ENCODE data around the gene ARHGAP42.

The ARHGAP42 gene

GRCh38 chr11:100791860-100792259 lies 104.8 kb downstream of the ARHGAP42 start:
- H3K4me3 ChIP-seq (ENCODE audit: low read depth, low read length), result no peak overlapping the region
- no peak for TF ChIP-seq CTCF (IDR thresholded peaks at IDR 0.05; ENCODE audit: control insufficient read depth, extremely low read depth, insufficient read depth)
- no peak for DNase-seq (ENCODE audit: low read depth)

GRCh38 chr11:100793525-100793924 lies 106.4 kb downstream of the ARHGAP42 start:
- DNase-seq (ENCODE audit: low read depth), result no peak
- no peak overlapping the region for H3K4me3 ChIP-seq (ENCODE audit: low read depth, low read length)
- no peak for TF ChIP-seq CTCF (IDR thresholded peaks at IDR 0.05; ENCODE audit: control insufficient read depth, extremely low read depth, insufficient read depth)

- H3K4me3 ChIP-seq (ENCODE audit: low read depth, low read length), result no peak overlapping the region
- no peak for DNase-seq (ENCODE audit: low read depth)
- no peak for TF ChIP-seq CTCF (IDR thresholded peaks at IDR 0.05; ENCODE audit: control insufficient read depth, extremely low read depth, insufficient read depth)
Measured at GRCh38 chr11:100794446-100794845, 107.4 kb downstream of the ARHGAP42 start.

- no peak overlapping the region for H3K4me3 ChIP-seq (ENCODE audit: low read depth, low read length)
- DNase-seq (ENCODE audit: low read depth), result no peak
- TF ChIP-seq CTCF (IDR thresholded peaks at IDR 0.05; ENCODE audit: control insufficient read depth, extremely low read depth, insufficient read depth), result no peak
Measured at GRCh38 chr11:100799445-100799844, 112.4 kb downstream of the ARHGAP42 start.

- H3K4me3 ChIP-seq (ENCODE audit: low read depth, low read length), result no peak overlapping the region
- no peak for DNase-seq (ENCODE audit: low read depth)
- TF ChIP-seq CTCF (IDR thresholded peaks at IDR 0.05; ENCODE audit: control insufficient read depth, extremely low read depth, insufficient read depth), result no peak
Measured at GRCh38 chr11:100800202-100800601, 113.1 kb downstream of the ARHGAP42 start.

- no peak for DNase-seq (ENCODE audit: low read depth)
- H3K4me3 ChIP-seq (ENCODE audit: low read depth, low read length), result no peak overlapping the region
- peak; percentile 28; the same call in 1 of the 2 replicates for TF ChIP-seq CTCF (IDR thresholded peaks at IDR 0.05; ENCODE audit: control insufficient read depth, extremely low read depth, insufficient read depth)
Measured at GRCh38 chr11:100801225-100801999, 114.3 kb downstream of the ARHGAP42 start.

Data from LNCaP clone FGC (cell line).